K562 treated with DMSO at 1 percent for 4 hours (cell line): Measurements from ENCODE around the gene CRACDL. TPM values are rescaled to one million over a fixed set of nuclear protein-coding genes. Genes with fewer than 3 reads are reported as not detected.

ENCODE experiments used
- total RNA-seq: library from RNA; unstranded; fragments of 300-600 nt; gene quantifications from 2 replicates; pipeline ENCODE4 v1.2.3, GENCODE V29; 2022; ENCODE audit not compliant: insufficient read depth

Gene CRACDL, protein sequence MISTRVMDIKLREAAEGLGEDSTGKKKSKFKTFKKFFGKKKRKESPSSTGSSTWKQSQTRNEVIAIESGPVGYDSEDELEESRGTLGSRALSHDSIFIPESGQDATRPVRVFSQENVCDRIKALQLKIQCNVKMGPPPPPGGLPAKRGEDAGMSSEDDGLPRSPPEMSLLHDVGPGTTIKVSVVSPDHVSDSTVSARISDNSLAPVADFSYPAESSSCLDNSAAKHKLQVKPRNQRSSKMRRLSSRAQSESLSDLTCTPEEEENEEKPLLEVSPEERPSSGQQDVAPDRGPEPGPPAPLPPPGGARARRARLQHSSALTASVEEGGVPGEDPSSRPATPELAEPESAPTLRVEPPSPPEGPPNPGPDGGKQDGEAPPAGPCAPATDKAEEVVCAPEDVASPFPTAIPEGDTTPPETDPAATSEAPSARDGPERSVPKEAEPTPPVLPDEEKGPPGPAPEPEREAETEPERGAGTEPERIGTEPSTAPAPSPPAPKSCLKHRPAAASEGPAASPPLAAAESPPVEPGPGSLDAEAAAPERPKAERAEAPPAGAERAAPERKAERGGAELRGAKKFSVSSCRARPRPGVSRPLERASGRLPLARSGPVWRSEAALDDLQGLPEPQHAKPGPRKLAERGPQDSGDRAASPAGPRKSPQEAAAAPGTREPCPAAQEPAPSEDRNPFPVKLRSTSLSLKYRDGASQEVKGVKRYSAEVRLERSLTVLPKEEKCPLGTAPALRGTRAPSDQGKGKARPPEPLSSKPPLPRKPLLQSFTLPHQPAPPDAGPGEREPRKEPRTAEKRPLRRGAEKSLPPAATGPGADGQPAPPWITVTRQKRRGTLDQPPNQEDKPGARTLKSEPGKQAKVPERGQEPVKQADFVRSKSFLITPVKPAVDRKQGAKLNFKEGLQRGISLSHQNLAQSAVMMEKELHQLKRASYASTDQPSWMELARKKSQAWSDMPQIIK
- total RNA-seq = not detected in 2 replicates

DNA sequence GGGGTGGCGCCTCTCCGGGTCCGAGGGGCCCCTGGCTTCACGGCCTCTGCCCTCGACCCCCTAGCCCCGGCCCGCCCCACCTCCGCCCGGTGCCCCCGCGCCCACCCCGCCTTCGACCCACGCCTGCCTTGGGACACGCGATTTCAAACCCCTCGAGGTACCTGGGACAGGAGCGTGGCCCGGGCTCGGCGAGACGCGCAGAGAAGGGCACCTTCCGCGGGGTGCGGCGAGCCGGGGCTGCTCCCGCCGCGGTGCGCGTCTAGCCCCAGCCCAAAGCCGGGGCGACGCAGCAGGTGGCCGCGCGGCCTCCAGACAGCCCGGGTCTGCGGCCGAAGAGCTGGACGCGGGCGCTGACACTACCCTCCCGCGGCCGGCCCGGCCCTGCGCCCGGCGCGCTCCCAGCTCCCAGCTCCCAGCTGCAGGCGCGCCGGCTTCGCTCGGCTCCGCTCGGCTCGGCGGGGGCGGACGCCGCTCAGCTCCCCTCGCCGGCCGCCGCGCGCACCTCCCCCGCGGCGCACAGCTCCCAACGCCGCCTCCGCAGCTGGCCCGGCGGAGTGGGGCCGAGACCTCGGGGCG is at the start of gene CRACDL:
Gene CRACDL (minus strand): TSS at position 449 of the 576 bp plus-strand sequence. CDS start 89,425 bp downstream, outside the sequence.

Other genes with a start within 250 kb of the CRACDL start
- 0.18 TPM in 1 of 2 replicates, not detected in the other for gene MGAT4A, start 205.1 kb downstream of the CRACDL start, total RNA-seq
- gene C2orf15, start 205.5 kb upstream of the CRACDL start, total RNA-seq = not detected in 2 replicates
- 0.56 TPM in 1 of 2 replicates, not detected in the other for gene TSGA10, start 218.7 kb upstream of the CRACDL start, total RNA-seq
- 2.5 and 5.9 TPM in 2 replicates for gene LIPT1, start 218.7 kb upstream of the CRACDL start, total RNA-seq
- gene MITD1, start 244.8 kb upstream of the CRACDL start, total RNA-seq = 20.0 and 20.3 TPM in 2 replicates
- gene MRPL30, start 245.0 kb upstream of the CRACDL start, total RNA-seq = 26.5 and 27.9 TPM in 2 replicates